ELF-1 (cell line): Measurements from ENCODE around the gene DCLRE1A.

ENCODE experiments used
- DNase-seq: peaks from one replicate; pipeline ENCODE4 v3.0.0-alpha.2; 2016; ENCODE audit warnings: low read depth, low spot score

DCLRE1A gene

DNA sequence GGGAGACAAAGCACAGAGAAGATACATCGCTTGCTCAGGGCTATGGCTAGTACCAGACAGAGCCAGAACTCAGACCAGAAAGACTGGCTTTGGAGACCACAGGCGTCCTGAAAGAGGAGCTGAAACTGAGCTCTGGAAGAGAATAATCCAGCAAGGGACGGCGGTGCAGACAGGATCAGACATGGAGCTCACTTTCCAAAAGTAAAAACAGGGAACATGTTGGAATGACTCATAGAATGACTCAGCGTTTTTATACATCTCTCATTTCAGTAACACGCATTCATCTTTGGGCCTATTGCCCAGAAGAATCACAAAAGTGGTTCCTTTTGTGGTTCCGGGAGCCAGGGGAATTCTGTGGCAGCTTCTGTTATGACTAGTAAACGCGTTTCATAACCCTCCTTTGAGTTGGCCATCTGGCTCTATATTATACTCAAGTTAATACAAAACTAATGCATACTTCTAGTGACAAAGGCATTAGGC is 65.2 kb downstream of the DCLRE1A start:
- peak; percentile 40 for DNase-seq
